ENCODE measurements around the gene RAB7B.

Gene RAB7B

DNA sequence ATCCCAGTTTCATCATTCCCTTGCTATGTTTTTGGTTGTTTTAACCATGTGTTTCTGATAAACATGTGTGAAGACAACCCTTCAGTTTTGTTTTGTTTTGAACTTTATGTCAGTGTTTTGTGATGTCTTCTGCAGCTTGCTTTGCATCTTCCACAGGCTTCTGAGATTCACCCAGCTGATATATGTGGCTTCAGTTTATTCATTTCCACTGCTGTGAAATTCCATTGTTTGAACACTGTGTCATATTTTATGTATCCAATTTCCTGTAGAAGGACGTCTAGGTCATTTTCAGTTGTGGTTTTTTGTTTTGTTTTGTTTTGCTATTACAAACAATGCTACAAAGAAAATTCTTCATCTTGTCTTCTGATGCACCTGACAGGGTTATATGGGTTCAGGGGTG is 32.7 kb downstream of the RAB7B start:
- Histone ChIP-seq H2BK12ac (ENCODE audit: low read length) (no peak overlapping the region), H2AK5ac (ENCODE audit: low read depth, low read length) (no peak overlapping the region), H3K36me3 (replicated peaks in 1 of 2; ENCODE audit: control insufficient read depth in 2 of 2, insufficient read depth in 2 of 2, low read length in 2 of 2) (peaks cover 0 to 5% of the 10 kb centered on the region in 2 donors), H2BK5ac (ENCODE audit: low read length) (no peak overlapping the region), H2BK15ac (ENCODE audit: low read length) (no peak overlapping the region), H2AFZ (ENCODE audit: low read length) (no peak overlapping the region), H4K91ac (ENCODE audit: low read depth, low read length, poor library complexity) (no peak overlapping the region), H3K18ac (ENCODE audit: low read length) (no peak overlapping the region), H3K4me2 (ENCODE audit: insufficient read depth, low read length, poor library complexity, severe bottlenecking) (no peak overlapping the region), H3K27me3 (ENCODE audit: control insufficient read depth in 3 of 3, insufficient read depth in 3 of 3, low read depth in 1 of 3, low read length in 3 of 3) (peaks cover 0 to 7% (median 4%) of the 10 kb centered on the region in 3 experiments), H2BK120ac (ENCODE audit: low read depth, low read length) (no peak overlapping the region), H3K23ac (ENCODE audit: low read depth, low read length, poor library complexity) (no peak overlapping the region), H3K4ac (ENCODE audit: low read length) (no peak overlapping the region), H3K27ac (replicated peaks; ENCODE audit: low read length) (no peak overlapping the region), H3K79me1 (ENCODE audit: low read depth, low read length) (peaks cover 7% of the 10 kb centered on the region), H3K4me3 (ENCODE audit: low read length in 2 of 2) (no peak overlapping the region), H3K9ac (ENCODE audit: low read depth, low read length, poor library complexity) (no peak overlapping the region), H3K9me3 (replicated peaks in 1 of 2; ENCODE audit: control insufficient read depth in 2 of 2, insufficient read depth in 1 of 2, low read depth in 1 of 2, low read length in 2 of 2) (peaks cover 0 to 18% of the 10 kb centered on the region in 2 donors), H4K8ac (ENCODE audit: low read depth, low read length) (no peak overlapping the region), H3K4me1 (ENCODE audit: control insufficient read depth in 2 of 2, insufficient read depth in 1 of 2, low read depth in 1 of 2, low read length in 2 of 2) (peaks cover 0 to 10% of the 10 kb centered on the region in 2 donors), H3K14ac (ENCODE audit: low read length) (no peak overlapping the region)
- no CpG with 5 or more reads among the region's 1 CpG for WGBS, 2 donors (ENCODE audit: extremely low coverage in 2 of 2, insufficient read length in 2 of 2, insufficient replicate concordance in 1 of 2)
- DNase-seq (ENCODE audit: low spot score), result no peak

DNA sequence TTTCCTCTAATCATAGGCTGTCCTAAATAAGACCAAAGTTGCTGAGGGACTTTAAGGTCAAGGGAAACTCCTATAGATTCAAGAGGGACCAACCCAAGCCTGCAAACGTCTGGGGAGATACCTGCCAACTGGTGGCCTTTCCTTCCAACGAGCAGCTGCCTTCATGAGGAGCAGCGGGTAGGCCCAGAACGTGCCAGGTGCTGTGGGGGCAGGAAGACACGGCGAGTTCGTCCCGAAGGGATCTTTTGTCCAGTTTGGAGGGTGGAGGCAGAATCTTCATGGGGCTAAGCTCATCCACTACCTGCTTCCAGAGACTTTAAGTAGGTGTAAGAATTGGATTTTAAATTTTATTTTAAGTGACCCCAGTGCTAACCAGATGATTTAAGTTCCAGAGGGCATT is 34.0 kb downstream of the RAB7B start:
- DNase-seq (ENCODE audit: low spot score), result no peak
- H2AFZ ChIP-seq (ENCODE audit: low read length), result no peak overlapping the region

DNA sequence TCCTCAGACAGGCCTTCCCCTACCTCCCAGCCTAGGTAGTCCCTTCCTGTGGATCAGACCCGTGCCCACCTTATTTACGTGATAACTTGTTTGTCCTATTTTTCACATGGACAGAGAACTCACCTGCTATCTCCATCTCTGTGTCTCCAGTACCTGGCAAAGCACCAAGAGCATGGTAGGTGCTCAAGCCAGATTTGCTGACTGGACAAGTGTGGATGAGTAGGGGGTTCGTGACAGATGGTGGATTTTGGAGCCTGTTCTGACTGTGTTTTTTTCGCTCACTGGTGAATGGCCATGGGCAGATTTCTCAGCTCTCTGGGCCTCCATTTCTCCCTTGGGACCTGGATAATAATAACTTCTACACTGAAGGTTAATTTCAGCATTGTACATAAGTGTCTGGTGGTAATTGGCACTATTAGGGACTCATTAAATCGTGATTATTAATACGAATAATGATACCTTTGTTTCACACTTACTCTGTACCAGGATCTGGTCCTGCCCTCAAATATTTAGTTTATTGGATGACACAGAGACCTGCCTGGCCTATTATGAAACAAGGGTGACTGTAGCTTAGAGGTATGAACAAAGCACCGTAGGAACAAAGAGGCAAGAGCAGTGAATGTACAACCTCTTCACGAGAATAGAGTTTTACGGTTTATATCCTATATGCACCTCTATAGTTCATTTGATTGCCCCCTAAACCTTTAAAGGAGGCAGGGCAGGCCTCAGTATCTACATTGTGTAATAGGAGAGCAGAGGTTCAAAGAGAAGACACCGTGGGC is 35.5 kb downstream of the RAB7B start:
- Histone ChIP-seq H3K23ac (ENCODE audit: low read depth, low read length, poor library complexity) (no peak overlapping the region), H2BK120ac (ENCODE audit: low read depth, low read length) (no peak overlapping the region), H3K36me3 (replicated peaks in 1 of 2; ENCODE audit: control insufficient read depth in 2 of 2, insufficient read depth in 2 of 2, low read length in 2 of 2) (no peaks in the 10 kb centered on the region), H3K4me2 (ENCODE audit: insufficient read depth, low read length, poor library complexity, severe bottlenecking) (no peak overlapping the region), H3K4me3 (ENCODE audit: low read length in 2 of 2) (no peak overlapping the region), H3K9ac (ENCODE audit: low read depth, low read length, poor library complexity) (no peak overlapping the region), H3K27me3 (ENCODE audit: control insufficient read depth in 3 of 3, insufficient read depth in 3 of 3, low read depth in 1 of 3, low read length in 3 of 3) (peaks cover 0 to 7% (median under 1%) of the 10 kb centered on the region in 3 experiments), H3K79me1 (ENCODE audit: low read depth, low read length) (peaks cover 2% of the 10 kb centered on the region), H3K4ac (ENCODE audit: low read length) (no peak overlapping the region), H2BK5ac (ENCODE audit: low read length) (no peak overlapping the region), H3K4me1 (ENCODE audit: control insufficient read depth in 2 of 2, insufficient read depth in 1 of 2, low read depth in 1 of 2, low read length in 2 of 2) (peaks cover 2 to 16% of the 10 kb centered on the region in 2 donors), H4K91ac (ENCODE audit: low read depth, low read length, poor library complexity) (no peak overlapping the region), H2BK15ac (ENCODE audit: low read length) (no peak overlapping the region), H3K14ac (ENCODE audit: low read length) (no peak overlapping the region), H2BK12ac (ENCODE audit: low read length) (no peak overlapping the region), H2AFZ (ENCODE audit: low read length) (no peak overlapping the region), H3K27ac (replicated peaks; ENCODE audit: low read length) (no peak overlapping the region), H4K8ac (ENCODE audit: low read depth, low read length) (no peak overlapping the region), H3K9me3 (replicated peaks in 1 of 2; ENCODE audit: control insufficient read depth in 2 of 2, insufficient read depth in 1 of 2, low read depth in 1 of 2, low read length in 2 of 2) (no peaks in the 10 kb centered on the region), H2AK5ac (ENCODE audit: low read depth, low read length) (no peak overlapping the region), H3K18ac (ENCODE audit: low read length) (no peak overlapping the region)
- WGBS, 2 donors (ENCODE audit: extremely low coverage in 2 of 2, insufficient read length in 2 of 2, insufficient replicate concordance in 1 of 2), result no CpG with 5 or more reads among the region's 10 CpGs
- DNase-seq (ENCODE audit: low spot score), result no peak

More for the DNA sequence above, 34.0 kb downstream of the RAB7B start:
- no peak overlapping the region for H2AK5ac ChIP-seq (ENCODE audit: low read depth, low read length)
- H3K36me3 ChIP-seq (replicated peaks in 1 of 2; ENCODE audit: control insufficient read depth in 2 of 2, insufficient read depth in 2 of 2, low read length in 2 of 2), result peaks cover 0 to 5% of the 10 kb centered on the region in 2 donors
- peaks cover 2 to 21% of the 10 kb centered on the region in 2 donors for H3K4me1 ChIP-seq (ENCODE audit: control insufficient read depth in 2 of 2, insufficient read depth in 1 of 2, low read depth in 1 of 2, low read length in 2 of 2)
- WGBS, 2 donors (ENCODE audit: extremely low coverage in 2 of 2, insufficient read length in 2 of 2, insufficient replicate concordance in 1 of 2), result no CpG with 5 or more reads among the region's 8 CpGs
- no peak overlapping the region for H3K23ac ChIP-seq (ENCODE audit: low read depth, low read length, poor library complexity)
- no peak overlapping the region for H2BK120ac ChIP-seq (ENCODE audit: low read depth, low read length)
- H4K8ac ChIP-seq (ENCODE audit: low read depth, low read length), result no peak overlapping the region
- H3K79me1 ChIP-seq (ENCODE audit: low read depth, low read length), result peaks cover 7% of the 10 kb centered on the region
- no peak overlapping the region for H3K9ac ChIP-seq (ENCODE audit: low read depth, low read length, poor library complexity)
- H4K91ac ChIP-seq (ENCODE audit: low read depth, low read length, poor library complexity), result no peak overlapping the region
- H3K14ac ChIP-seq (ENCODE audit: low read length), result no peak overlapping the region
- H3K9me3 ChIP-seq (replicated peaks in 1 of 2; ENCODE audit: control insufficient read depth in 2 of 2, insufficient read depth in 1 of 2, low read depth in 1 of 2, low read length in 2 of 2), result peaks cover 0 to 12% of the 10 kb centered on the region in 2 donors
- no peak overlapping the region for H2BK5ac ChIP-seq (ENCODE audit: low read length)
- no peak overlapping the region for H3K18ac ChIP-seq (ENCODE audit: low read length)
- H2BK15ac ChIP-seq (ENCODE audit: low read length), result no peak overlapping the region
- no peak overlapping the region for H3K4ac ChIP-seq (ENCODE audit: low read length)
- no peak overlapping the region for H3K4me3 ChIP-seq (ENCODE audit: low read length in 2 of 2)
- no peak overlapping the region for H3K4me2 ChIP-seq (ENCODE audit: insufficient read depth, low read length, poor library complexity, severe bottlenecking)
- H3K27me3 ChIP-seq (ENCODE audit: control insufficient read depth in 3 of 3, insufficient read depth in 3 of 3, low read depth in 1 of 3, low read length in 3 of 3), result peaks cover 0 to 7% (median 4%) of the 10 kb centered on the region in 3 experiments
- H2BK12ac ChIP-seq (ENCODE audit: low read length), result no peak overlapping the region
- H3K27ac ChIP-seq (replicated peaks; ENCODE audit: low read length), result no peak overlapping the region

DNA sequence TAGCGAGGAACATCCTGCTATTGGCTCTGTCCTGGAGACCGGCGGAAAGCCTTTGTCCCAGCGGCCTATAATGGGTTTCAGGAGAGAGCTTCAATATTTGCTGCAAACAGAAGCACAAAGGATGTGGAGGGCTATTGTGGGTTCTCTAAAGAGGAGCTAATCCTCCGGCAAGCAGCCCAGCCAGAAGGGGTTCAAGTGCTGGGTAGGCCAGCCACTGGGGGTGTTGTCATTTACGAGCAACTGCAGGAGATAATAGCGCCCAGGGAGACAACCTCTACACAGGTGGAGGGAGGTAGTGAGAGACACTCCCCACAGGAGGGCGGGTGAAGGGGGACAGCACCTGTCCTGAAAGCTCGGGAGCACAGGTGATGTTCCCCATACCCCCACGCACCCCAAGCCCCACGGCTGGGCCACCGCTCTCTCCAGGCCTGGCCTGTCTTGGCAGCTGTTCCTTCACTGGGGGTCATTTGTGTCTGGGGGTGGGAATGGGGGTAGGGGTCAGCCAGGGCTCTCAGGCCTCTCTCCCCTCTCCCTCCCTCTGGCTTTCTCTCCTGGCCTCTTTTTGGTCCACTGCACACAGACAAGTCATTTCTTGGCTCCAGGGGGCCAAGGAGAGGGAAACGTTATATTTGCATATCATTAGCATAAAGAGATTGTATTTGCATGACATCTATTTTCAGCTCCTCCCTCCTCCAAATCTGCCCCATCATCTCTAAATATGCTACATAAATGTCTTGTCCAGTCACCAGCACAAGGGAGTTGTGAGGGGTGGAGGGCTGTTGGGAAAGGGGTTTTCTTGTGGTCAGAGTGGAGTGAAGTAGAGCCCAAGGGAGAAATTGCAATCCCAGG is 37.9 kb downstream of the RAB7B start:
- Histone ChIP-seq H2BK15ac (ENCODE audit: low read length) (peak overlapping the region; percentile 22), H3K79me1 (ENCODE audit: low read depth, low read length) (no peaks in the 10 kb centered on the region), H4K8ac (ENCODE audit: low read depth, low read length) (no peak overlapping the region), H3K27ac (replicated peaks; ENCODE audit: low read length) (no peak overlapping the region), H2BK120ac (ENCODE audit: low read depth, low read length) (no peak overlapping the region), H2BK12ac (ENCODE audit: low read length) (no peak overlapping the region), H3K4ac (ENCODE audit: low read length) (no peak overlapping the region), H4K91ac (ENCODE audit: low read depth, low read length, poor library complexity) (no peak overlapping the region), H3K4me2 (ENCODE audit: insufficient read depth, low read length, poor library complexity, severe bottlenecking) (no peak overlapping the region), H3K9ac (ENCODE audit: low read depth, low read length, poor library complexity) (no peak overlapping the region), H3K36me3 (replicated peaks in 1 of 2; ENCODE audit: control insufficient read depth in 2 of 2, insufficient read depth in 2 of 2, low read length in 2 of 2) (no peaks in the 10 kb centered on the region), H2AFZ (ENCODE audit: low read length) (no peak overlapping the region), H3K9me3 (replicated peaks in 1 of 2; ENCODE audit: control insufficient read depth in 2 of 2, insufficient read depth in 1 of 2, low read depth in 1 of 2, low read length in 2 of 2) (no peaks in the 10 kb centered on the region), H3K27me3 (ENCODE audit: control insufficient read depth in 3 of 3, insufficient read depth in 3 of 3, low read depth in 1 of 3, low read length in 3 of 3) (peaks cover 0 to 10% (median 0%) of the 10 kb centered on the region in 3 experiments), H3K14ac (ENCODE audit: low read length) (no peak overlapping the region), H2BK5ac (ENCODE audit: low read length) (no peak overlapping the region), H3K4me3 (ENCODE audit: low read length in 2 of 2) (no peak overlapping the region), H3K23ac (ENCODE audit: low read depth, low read length, poor library complexity) (no peak overlapping the region), H3K18ac (ENCODE audit: low read length) (no peak overlapping the region), H3K4me1 (ENCODE audit: control insufficient read depth in 2 of 2, insufficient read depth in 1 of 2, low read depth in 1 of 2, low read length in 2 of 2) (peaks cover 6 to 19% of the 10 kb centered on the region in 2 donors), H2AK5ac (ENCODE audit: low read depth, low read length) (no peak overlapping the region)
- WGBS, 2 donors (ENCODE audit: extremely low coverage in 2 of 2, insufficient read length in 2 of 2, insufficient replicate concordance in 1 of 2), result no CpG with 5 or more reads among the region's 13 CpGs
- DNase-seq (ENCODE audit: low spot score), result no peak

Data from neuronal stem cell (in vitro differentiated cells).